GM12892 (cell line): Measurements from ENCODE around the gene HNRNPDL.

Experiments used
- POLR2A ChIP-seq: IDR thresholded peaks from 2 replicates; pipeline ENCODE4 v1.6.1; 2011; ENCODE audit warnings: low read depth, low read length, control low read depth
- POLR2AphosphoS5 ChIP-seq: IDR thresholded peaks from 2 replicates; pipeline ENCODE4 v1.6.1; 2011; ENCODE audit warnings: low read depth, low read length, control low read depth
- TAF1 ChIP-seq: IDR thresholded peaks from 2 replicates; pipeline ENCODE4 v1.6.1; 2011; ENCODE audit warnings: low read depth, mild to moderate bottlenecking, control low read depth, low read length, borderline replicate concordance

GRCh38 chr4:82432596-82432995 lies 2.3 kb upstream of the HNRNPDL start:
- TF ChIP-seq POLR2AphosphoS5 (no peak), TAF1 (no peak), POLR2A (no peak)
